Measurements from ENCODE around the gene CYP26A1.
"Not testable (repeated sequence)": the region's sequence is repeated elsewhere in the genome, so short reads cannot be mapped to it uniquely, and the experiment has no call there.

The CYP26A1 gene

DNA sequence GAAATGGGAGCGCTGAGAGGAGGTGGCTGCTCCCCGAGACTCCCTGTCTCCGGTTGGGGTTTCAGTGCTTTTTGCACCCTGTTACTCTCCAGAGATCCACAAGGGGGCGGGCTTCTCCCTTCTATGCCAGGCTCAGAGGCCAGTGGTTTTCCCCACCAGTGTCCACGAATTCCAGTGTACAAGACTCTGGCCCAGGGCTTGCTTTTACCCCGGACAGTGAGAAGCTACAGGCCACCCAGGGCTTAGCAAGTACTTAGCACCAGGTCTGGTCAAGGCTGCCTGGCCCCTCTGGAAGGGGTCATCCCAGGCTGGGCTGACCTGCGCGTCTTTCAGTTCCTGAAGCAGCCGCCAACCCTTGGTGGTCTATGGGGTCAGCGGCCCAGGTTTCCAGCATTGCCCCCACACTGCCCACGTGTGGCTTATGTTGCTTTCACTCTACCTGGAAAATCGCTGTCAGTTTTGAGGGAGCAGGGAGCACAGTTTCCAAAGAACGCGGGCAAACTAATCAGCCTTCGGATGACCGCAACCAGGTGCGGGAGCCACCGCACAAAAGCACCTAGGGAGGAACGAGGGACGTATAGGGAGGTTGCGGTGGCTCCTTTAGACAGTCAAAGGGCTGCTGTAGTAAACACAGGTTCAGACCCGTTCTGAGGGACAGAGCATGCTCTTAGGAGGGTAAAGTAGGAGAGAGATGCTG, 6.8 kb downstream of the CYP26A1 start:
- no peak for DNase-seq (ENCODE audit: low read depth)

DNA sequence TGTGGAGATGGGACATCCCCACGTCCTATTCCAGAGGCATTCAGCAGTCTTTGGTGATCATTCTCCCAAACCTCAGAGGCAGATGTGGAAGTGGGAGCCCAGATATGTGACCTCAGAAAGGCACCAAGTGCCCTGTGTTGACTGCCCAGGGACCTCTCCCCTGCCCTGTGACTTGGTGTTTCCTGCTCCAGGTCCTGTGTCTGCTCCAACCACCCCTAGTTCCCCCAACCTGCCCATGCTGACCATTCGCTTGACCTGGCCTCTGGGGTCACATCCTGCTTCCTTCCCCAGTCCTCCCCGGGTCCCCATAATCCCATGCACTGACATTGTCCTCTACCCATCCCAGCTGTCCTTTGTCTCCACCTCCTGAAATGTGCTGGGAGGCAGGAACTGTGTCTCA, 7.6 kb downstream of the CYP26A1 start:
- DNase-seq (ENCODE audit: low read depth), result no peak

- no peak for DNase-seq (ENCODE audit: low read depth)
Measured at GRCh38 chr10:93081834-93082233, 8.1 kb downstream of the CYP26A1 start.

- DNase-seq (ENCODE audit: low read depth), result no peak
Measured at GRCh38 chr10:93083743-93084539, 10.2 kb downstream of the CYP26A1 start.

DNA sequence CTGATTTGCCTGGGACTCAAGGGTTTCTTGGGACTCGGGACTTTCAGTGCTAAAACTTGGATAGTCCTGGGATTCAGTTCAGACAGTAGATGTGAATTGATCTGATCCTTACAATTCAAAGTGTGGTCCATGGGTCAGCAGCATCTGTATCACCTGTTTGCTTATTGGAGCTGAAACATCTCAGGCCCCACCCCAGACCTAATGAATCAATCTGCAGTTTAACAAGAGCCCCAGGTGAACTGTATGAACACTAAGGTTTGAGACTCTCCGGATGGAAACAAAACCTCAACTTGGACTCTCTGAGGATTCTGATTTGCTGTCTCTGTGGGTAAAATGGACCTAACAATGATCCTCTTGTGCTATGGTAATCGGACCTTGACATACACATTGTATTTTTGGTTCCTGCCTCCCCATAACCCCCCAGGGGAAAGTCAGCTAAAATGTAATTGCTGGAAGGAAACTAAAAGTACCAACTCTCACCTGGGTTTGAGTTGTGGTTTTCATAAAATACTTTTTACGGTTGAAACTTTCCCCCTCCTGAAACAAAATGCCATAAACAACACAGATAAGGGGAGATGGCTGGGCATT, 11.7 kb downstream of the CYP26A1 start:
- no peak for DNase-seq (ENCODE audit: low read depth)

GRCh38 chr10:93086289-93086688, 12.6 kb downstream of the CYP26A1 start:
- no peak for DNase-seq (ENCODE audit: low read depth)

- DNase-seq (ENCODE audit: low read depth), result no peak
Measured at GRCh38 chr10:93087846-93088245, 14.2 kb downstream of the CYP26A1 start.

- no peak for DNase-seq (ENCODE audit: low read depth)
Measured at GRCh38 chr10:93088466-93088865, 14.8 kb downstream of the CYP26A1 start.

- no peak for DNase-seq (ENCODE audit: low read depth)
Measured at GRCh38 chr10:93090619-93091018, 16.9 kb downstream of the CYP26A1 start.

DNA sequence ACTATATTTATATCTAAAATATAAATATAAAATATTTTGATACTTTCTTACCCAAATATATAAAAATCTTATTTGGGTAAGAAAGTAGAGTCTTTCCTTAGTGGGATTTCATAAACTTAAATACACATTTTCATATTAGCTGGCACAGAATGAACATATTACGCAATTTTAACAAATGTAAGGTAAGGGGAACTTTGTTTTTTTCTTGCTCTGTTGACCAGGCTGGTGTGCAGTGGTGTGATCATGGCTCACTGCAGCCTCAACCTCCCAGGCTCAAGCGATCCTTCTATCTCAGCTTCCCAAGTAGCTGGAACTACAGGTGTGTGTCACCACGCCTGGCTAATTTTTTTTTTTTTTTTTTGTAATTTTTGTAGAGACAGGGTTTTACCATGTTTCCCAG, 18.3 kb downstream of the CYP26A1 start:
- DNase-seq (ENCODE audit: low read depth), result no peak

- DNase-seq (ENCODE audit: low read depth), result no peak
Measured at GRCh38 chr10:93095225-93095624, 21.5 kb downstream of the CYP26A1 start.

DNA sequence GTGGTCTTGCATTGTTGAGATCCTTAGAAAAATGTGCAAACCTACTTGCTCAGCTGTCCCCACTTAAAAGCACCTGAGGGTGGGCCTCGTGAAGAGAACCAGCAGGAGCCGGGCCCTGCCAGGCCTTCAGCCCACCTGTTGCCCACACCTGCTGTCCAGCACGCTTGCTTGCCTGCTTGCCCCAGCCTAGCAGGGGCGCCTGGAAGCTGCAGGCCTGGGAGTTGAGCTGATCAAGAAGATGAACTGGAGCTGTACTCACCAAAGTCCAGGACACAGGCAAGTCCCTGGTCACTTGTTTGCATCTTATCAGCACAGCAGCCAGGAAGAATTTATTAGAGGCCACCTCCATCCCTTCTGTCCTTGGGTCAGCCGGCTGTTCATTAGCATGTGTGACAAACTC, 23.2 kb downstream of the CYP26A1 start:
- no peak for DNase-seq (ENCODE audit: low read depth)

GRCh38 chr10:93097386-93097785, 23.7 kb downstream of the CYP26A1 start:
- no peak for DNase-seq (ENCODE audit: low read depth)

DNA sequence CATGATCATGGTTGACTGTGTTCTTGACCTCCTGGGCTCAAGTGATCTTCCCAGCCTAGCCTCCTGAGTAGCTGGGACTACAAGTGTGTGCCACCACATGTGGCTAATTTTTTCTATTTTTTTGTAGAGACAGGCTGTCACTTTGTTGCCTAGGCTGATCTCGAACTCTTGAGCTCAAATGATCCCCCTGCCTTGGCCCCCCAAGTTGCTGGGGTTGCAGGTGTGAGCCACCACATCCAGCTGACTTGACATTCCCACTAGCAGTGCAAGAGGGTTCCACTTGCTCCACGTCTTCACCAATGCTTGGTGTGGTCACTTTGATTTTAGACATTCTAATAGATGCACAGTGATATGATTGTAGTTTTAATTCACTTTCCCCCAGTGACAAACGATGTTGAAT, 25.1 kb downstream of the CYP26A1 start:
- DNase-seq (ENCODE audit: low read depth), result no peak

- DNase-seq (ENCODE audit: low read depth), result no peak
Measured at GRCh38 chr10:93099670-93100069, 26.0 kb downstream of the CYP26A1 start.

- DNase-seq (ENCODE audit: low read depth), result not testable (repeated sequence)
Measured at GRCh38 chr10:93101148-93101547, 27.5 kb downstream of the CYP26A1 start.

DNA sequence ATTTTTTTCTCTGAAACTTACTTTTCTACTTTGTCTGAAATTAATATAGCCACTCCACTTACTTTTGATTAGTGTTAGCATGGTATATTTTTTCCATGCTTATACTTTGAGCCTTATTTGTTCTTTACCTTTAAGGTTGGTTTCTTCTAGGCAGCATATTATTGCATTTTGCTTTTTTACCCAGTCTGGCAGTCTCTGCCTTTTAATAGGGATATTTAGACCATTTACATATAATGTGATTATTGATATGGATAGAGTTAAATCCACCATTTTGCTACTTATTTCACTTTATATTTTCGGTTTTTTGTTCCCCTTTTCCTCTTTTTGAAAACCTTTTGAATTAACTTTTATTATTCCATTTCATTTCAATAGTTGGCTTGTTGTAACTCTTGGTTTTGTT, 30.3 kb downstream of the CYP26A1 start:
- DNase-seq (ENCODE audit: low read depth), result no peak

DNA sequence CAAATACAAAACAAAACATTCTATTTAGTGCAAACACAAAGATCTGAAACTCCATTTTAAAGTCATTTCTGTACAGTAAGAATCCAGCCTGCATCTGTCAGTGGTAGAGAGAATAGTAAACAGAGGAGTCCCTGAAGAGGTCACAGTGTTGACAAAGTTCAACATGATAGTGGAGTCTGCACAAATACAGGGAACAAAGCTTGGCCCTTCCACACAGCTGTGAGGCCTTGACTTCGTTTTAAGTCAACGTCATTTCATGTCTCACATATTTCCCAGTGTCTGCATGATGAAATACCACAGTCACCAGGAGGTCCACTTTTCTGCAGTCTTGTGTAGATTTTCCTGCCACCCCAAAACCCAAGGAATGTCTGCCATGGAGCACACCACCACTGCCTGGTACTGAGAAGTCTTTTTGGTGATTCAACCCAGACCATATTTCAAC, 33.0 kb downstream of the CYP26A1 start:
- no peak for DNase-seq (ENCODE audit: low read depth)

- no peak for DNase-seq (ENCODE audit: low read depth)
Measured at GRCh38 chr10:93110472-93111146, 36.9 kb downstream of the CYP26A1 start.

DNA sequence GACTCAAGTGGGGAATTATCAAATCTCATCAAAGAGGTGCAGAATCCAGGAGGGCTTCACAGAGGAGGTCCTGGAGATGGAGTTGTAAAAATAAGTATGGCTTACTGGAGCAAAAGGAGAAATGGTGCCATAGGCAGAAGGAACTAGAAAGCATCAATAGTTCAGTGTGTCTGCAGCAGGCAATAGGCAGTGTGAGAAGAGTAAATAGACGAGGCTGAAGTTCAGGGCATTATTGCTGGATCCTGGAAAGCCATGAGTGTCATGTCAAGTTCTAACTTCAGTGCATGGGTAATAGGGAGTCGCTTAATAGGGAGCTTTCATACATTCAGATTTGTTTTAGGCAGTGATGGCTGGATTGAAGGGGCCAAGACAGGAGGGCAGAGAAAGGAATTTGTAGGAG, 39.3 kb downstream of the CYP26A1 start:
- DNase-seq (ENCODE audit: low read depth), result no peak

GRCh38 chr10:93115661-93116383, 42.1 kb downstream of the CYP26A1 start:
- DNase-seq (ENCODE audit: low read depth), result peak; percentile 45

DNA sequence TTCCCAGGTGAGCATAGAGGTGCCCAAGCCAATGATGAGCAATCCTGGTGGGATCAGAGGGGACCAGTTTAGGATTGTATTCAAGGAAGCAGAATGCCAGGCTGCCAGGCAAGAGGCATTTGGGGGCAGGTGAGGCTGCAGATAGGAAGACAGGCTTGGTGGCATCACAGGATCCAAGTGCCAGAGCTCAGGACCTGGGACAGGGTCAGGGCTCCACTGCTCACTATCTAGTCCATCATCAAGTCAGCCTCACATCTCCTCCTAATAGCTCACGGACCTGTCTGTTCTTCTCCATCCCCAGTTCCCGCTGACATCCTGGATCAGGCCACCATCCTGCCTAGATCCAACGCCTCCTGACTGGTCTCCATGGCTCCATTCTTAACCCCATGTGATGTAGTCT, 47.6 kb downstream of the CYP26A1 start:
- DNase-seq (ENCODE audit: low read depth), result no peak

Data from activated T-helper 1 cell treated with Interleukin-2 at 50 U/mL for 16 hours (primary cell).